Endodermal cell (in vitro differentiated cells): ENCODE measurements around the gene TMEM129. TPM values are rescaled to one million over a fixed set of nuclear protein-coding genes. Genes with fewer than 3 reads are reported as not detected.

Source experiments
- DNase-seq: peaks from one replicate; pipeline ENCODE4 v3.0.0-alpha.2; 2017
- H3K27ac ChIP-seq: 2 replicates; pipeline ENCODE4 v1.5.1; 2013; ENCODE audit warnings: mild to moderate bottlenecking, low read depth, low read length, moderate library complexity
- H3K27me3 ChIP-seq: 2 replicates; pipeline ENCODE4 v1.6.1; 2013; ENCODE audit warnings: mild to moderate bottlenecking, low read length, moderate library complexity; ENCODE audit not compliant: insufficient read depth, control insufficient read depth, poor library complexity, severe bottlenecking
- H3K36me3 ChIP-seq: 2 replicates; pipeline ENCODE4 v1.7.0; 2013; ENCODE audit warnings: mild to moderate bottlenecking, low read length, moderate library complexity; ENCODE audit not compliant: control insufficient read depth, insufficient read depth
- H3K4me1 ChIP-seq: one replicate; pipeline ENCODE4 v1.7.0; 2013; ENCODE audit warnings: low read length; ENCODE audit not compliant: control insufficient read depth, insufficient read depth
- H3K4me3 ChIP-seq: 2 replicates; pipeline ENCODE4 v1.5.1; 2013; ENCODE audit warnings: mild to moderate bottlenecking, low read length, moderate library complexity
- H3K9ac ChIP-seq: 2 replicates; pipeline ENCODE4 v1.6.1; 2013; ENCODE audit warnings: mild to moderate bottlenecking, low read length, moderate library complexity; ENCODE audit not compliant: poor library complexity, severe bottlenecking; ENCODE audit errors: extremely low read depth
- H3K9me3 ChIP-seq: 2 replicates; pipeline ENCODE4 v1.6.1; 2013; ENCODE audit warnings: mild to moderate bottlenecking, low read length, moderate library complexity; ENCODE audit not compliant: control insufficient read depth
- H3K27ac Mint-ChIP-seq: 2 replicates; pipeline ENCODE4 v1.8.0; 2020; ENCODE audit warnings: mixed read lengths
- H3K27me3 Mint-ChIP-seq: 2 replicates; pipeline ENCODE4 v1.8.0; 2021; ENCODE audit warnings: mild to moderate bottlenecking, mixed read lengths; ENCODE audit not compliant: insufficient read depth
- H3K36me3 Mint-ChIP-seq: 2 replicates; pipeline ENCODE4 v1.8.0; 2020; ENCODE audit warnings: low read depth, mixed read lengths
- H3K4me1 Mint-ChIP-seq: 2 replicates; pipeline ENCODE4 v1.8.0; 2020; ENCODE audit warnings: mixed read lengths
- H3K4me3 Mint-ChIP-seq: 2 replicates; pipeline ENCODE4 v1.8.0; 2020; ENCODE audit warnings: mild to moderate bottlenecking, moderate library complexity, mixed read lengths
- H3K9me3 Mint-ChIP-seq: 2 replicates; pipeline ENCODE4 v1.8.0; 2020; ENCODE audit warnings: mild to moderate bottlenecking, mixed read lengths
- WGBS, 2 experiments: methylation state at CpG; one replicate each; pipeline versions ENCODE4 v1.1.5 to v1.1.7; 2013; ENCODE audit warnings: missing lambda C conversion rate in 2 of 2, mixed read lengths in 1 of 2; ENCODE audit not compliant: insufficient coverage in 1 of 2, insufficient read length in 1 of 2; 5-methylcytosine and 5-hydroxymethylcytosine counted together
- total RNA-seq, 2 donors: library from RNA; stranded (reverse); fragmentation: NEBNext Ultra II Directional in 1 of 2; extraction: Animal tissue kit (Norgen Biotek cat#: 25700) in 1 of 2; gene quantifications; 2 replicates in 1 of 2; 3 replicates in 1 of 2; pipeline ENCODE4 v1.2.1, GENCODE V29; 2021
- TF ChIP-seq, protein P1 (sequence below): fragments of 200-600 bp; sonication (generic); conservative IDR thresholded peaks from 2 replicates; pipeline ENCODE4 v1.5.0; 2021; ENCODE audit warnings: antibody characterized with exemption, mild to moderate bottlenecking

The TMEM129 gene
- total RNA-seq, 2 donors from 2014 or later, result 33.6 to 41.7 TPM

DNA sequence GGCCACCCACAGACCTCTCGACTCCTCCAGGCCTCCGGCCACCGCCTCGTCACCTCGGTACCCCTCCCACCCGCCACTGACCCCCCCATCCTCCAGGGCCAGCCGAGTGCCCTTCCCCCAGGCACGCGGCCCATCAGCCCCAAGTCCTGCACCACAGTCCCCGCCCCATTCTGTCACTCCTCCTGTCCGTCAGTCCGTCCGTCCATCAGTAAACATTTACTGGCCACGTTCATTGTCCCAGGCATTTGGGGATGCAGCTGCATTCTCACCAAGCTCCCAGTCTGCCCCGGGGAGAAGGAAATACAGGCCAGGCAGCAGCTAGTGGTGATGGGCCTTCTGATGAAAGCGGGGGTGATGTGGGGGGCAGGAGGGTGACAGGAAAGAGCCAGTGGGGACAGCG is 36.7 kb upstream of the TMEM129 start:
- Histone ChIP-seq H3K27ac (no peak overlapping the region), H3K9me3 (no peaks in the 10 kb centered on the region), H3K4me3 (no peak overlapping the region), H3K27me3 (no peaks in the 10 kb centered on the region), H3K9ac (no peak overlapping the region), H3K4me1 (no peaks in the 10 kb centered on the region), H3K36me3 (no peaks in the 10 kb centered on the region)
- TF ChIP-seq, protein P1, sequence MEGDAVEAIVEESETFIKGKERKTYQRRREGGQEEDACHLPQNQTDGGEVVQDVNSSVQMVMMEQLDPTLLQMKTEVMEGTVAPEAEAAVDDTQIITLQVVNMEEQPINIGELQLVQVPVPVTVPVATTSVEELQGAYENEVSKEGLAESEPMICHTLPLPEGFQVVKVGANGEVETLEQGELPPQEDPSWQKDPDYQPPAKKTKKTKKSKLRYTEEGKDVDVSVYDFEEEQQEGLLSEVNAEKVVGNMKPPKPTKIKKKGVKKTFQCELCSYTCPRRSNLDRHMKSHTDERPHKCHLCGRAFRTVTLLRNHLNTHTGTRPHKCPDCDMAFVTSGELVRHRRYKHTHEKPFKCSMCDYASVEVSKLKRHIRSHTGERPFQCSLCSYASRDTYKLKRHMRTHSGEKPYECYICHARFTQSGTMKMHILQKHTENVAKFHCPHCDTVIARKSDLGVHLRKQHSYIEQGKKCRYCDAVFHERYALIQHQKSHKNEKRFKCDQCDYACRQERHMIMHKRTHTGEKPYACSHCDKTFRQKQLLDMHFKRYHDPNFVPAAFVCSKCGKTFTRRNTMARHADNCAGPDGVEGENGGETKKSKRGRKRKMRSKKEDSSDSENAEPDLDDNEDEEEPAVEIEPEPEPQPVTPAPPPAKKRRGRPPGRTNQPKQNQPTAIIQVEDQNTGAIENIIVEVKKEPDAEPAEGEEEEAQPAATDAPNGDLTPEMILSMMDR, result no peak
- 86% methylated on average over 3 to 17 of the region's 17 CpGs for WGBS, 2 experiments
- peaks cover 8% of the 10 kb centered on the region for H3K4me1 Mint-ChIP-seq
- H3K36me3 Mint-ChIP-seq, result no peaks in the 10 kb centered on the region
- H3K27ac Mint-ChIP-seq, result no peak overlapping the region
- no peak for DNase-seq
- H3K27me3 Mint-ChIP-seq, result peaks cover 2% of the 10 kb centered on the region
- no peaks in the 10 kb centered on the region for H3K9me3 Mint-ChIP-seq
- H3K4me3 Mint-ChIP-seq, result no peak overlapping the region

DNA sequence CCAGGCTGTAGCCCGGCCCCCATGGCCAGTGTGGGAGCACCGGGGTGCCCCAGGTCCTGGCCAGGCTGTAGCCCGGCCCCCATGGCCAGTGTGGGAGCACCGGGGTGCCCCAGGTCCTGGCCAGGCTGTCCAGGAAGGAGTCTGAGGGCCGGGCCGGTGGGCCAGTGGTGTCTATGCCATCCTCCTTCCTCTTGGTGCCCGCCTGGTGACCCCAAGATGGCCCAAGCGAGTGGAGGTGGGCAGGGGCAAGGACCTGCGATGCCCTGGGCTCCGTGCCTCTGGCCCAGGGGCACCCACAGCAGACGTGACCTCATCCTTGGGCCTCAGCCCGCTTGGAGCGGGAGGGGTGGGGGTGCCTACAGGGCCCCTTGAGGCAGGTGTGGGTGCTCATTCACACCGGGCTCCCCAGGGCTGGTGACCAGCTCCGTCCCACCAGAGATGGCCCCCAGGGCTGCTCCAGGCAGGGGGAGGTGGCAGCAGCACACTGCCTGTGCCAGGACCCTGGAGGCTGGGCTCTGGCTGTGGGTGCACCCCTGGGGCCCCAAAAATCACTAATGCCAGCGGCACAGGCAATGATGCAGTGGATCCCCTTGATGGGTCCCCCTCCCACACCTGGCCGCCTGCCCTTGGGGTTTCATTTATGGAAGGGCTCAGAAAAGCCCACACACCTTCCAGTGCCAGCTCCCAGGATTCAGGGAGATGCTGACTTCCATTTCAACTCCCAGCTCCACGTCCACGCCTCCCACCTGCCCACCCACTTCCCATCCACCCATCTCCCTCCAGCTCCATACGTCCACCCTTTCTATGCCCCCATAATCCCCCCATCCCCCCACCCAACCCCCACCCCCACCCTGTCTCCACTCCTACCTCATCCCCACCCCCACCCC is 36.0 kb upstream of the TMEM129 start:
- Histone ChIP-seq H3K9ac (no peak overlapping the region), H3K4me3 (no peak overlapping the region), H3K27me3 (no peaks in the 10 kb centered on the region), H3K9me3 (no peaks in the 10 kb centered on the region), H3K4me1 (no peaks in the 10 kb centered on the region), H3K27ac (no peak overlapping the region), H3K36me3 (no peaks in the 10 kb centered on the region)
- no peak for DNase-seq
- TF ChIP-seq, protein P1, result no peak
- Mint-ChIP-seq H3K4me1 (peaks cover 8% of the 10 kb centered on the region), H3K27ac (no peak overlapping the region), H3K4me3 (no peak overlapping the region), H3K9me3 (no peaks in the 10 kb centered on the region), H3K27me3 (no peaks in the 10 kb centered on the region), H3K36me3 (no peaks in the 10 kb centered on the region)
- WGBS, 2 experiments, result 87 to 93% methylated on average over 4 to 19 of the region's 20 CpGs

DNA sequence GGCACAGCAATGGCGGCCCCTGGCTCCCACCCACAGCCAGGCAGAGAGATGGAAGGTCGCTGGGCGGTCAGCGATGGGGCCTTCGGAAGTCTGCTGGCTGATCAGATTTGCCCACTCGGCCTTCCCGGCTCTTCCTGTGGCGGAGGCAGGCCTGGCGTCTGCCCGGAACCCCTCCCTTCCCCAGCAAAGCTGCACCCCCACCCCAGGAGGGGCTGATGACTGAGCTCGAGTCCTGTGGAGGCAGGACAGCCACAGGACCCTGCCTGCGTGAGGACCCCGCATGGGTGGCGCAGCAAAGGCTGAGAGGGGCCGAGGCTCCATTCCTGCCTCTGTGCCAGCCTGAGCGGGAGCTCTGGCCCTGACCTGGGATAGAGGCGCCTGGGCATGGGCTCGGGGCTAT is 35.0 kb upstream of the TMEM129 start:
- DNase-seq, result no peak
- no peaks in the 10 kb centered on the region for H3K27me3 Mint-ChIP-seq
- 87 to 95% methylated on average over 9 to 18 of the region's 18 CpGs for WGBS, 2 experiments
- no peak overlapping the region for H3K4me3 Mint-ChIP-seq
- no peak overlapping the region for H3K27ac Mint-ChIP-seq
- TF ChIP-seq, protein P1, result no peak
- no peaks in the 10 kb centered on the region for H3K9me3 ChIP-seq
- H3K4me1 Mint-ChIP-seq, result peaks cover 8% of the 10 kb centered on the region
- H3K4me1 ChIP-seq, result no peaks in the 10 kb centered on the region
- H3K4me3 ChIP-seq, result no peak overlapping the region
- no peak overlapping the region for H3K9ac ChIP-seq
- no peak overlapping the region for H3K27ac ChIP-seq
- H3K9me3 Mint-ChIP-seq, result no peaks in the 10 kb centered on the region
- H3K36me3 Mint-ChIP-seq, result no peaks in the 10 kb centered on the region
- H3K36me3 ChIP-seq, result no peaks in the 10 kb centered on the region
- no peaks in the 10 kb centered on the region for H3K27me3 ChIP-seq
